IPS DF 4.7 (cell line): ENCODE measurements around the gene ALKBH4.
A peak's percentile ranks its signal among the peaks of the same experiment; 100 is the strongest.
"Not testable (repeated sequence)": the region's sequence is repeated elsewhere in the genome, so short reads cannot be mapped to it uniquely, and the experiment has no call there.

ENCODE experiments used
- DNase-seq: peaks from one replicate; pipeline ENCODE4 v3.0.0-alpha.2; 2013; ENCODE audit warnings: low spot score; ENCODE audit errors: extremely low read depth

ALKBH4 gene, protein sequence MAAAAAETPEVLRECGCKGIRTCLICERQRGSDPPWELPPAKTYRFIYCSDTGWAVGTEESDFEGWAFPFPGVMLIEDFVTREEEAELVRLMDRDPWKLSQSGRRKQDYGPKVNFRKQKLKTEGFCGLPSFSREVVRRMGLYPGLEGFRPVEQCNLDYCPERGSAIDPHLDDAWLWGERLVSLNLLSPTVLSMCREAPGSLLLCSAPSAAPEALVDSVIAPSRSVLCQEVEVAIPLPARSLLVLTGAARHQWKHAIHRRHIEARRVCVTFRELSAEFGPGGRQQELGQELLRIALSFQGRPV

DNA sequence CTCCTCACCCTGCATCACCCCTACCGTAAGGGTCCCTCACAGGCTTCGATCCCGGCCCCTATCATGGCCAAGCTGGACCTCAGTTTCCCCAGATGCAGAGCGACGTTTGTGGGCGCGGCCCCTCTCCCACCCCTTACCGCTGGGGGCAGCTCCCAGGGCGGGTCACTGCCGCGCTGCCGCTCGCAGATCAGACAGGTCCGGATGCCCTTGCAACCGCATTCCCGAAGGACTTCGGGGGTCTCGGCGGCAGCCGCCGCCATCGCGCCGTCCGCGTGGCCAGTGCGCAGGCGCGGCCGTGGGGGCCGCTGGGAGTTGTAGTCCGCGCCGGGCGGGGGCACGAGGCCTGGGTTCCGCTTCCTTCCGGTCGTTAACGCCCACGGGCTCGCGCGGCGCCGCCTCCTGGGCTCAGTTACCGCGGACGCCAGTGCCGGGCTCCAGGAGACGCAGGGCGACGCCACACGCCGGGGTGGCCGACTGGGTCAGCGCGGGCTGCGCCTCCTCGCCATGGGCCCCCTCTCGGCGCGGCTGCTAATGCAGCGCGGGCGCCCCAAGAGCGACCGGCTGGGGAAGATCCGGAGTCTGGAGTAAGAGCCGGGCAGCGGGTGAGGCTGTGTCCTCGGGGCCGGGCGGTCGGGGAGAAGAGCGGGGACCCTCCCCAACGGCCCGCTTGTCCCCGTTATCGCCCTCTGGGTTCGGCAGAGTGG, at the start of gene ALKBH4, which contains the start of gene LRWD1:
ALKBH4 (minus strand) TSS at position 287 of the 704 bp plus-strand sequence; CDS start at position 260, 27 bp downstream.
LRWD1 (plus strand) TSS at position 408 of the 704 bp plus-strand sequence; CDS start at position 505, 97 bp downstream.
- DNase-seq = peak; percentile 60

DNA sequence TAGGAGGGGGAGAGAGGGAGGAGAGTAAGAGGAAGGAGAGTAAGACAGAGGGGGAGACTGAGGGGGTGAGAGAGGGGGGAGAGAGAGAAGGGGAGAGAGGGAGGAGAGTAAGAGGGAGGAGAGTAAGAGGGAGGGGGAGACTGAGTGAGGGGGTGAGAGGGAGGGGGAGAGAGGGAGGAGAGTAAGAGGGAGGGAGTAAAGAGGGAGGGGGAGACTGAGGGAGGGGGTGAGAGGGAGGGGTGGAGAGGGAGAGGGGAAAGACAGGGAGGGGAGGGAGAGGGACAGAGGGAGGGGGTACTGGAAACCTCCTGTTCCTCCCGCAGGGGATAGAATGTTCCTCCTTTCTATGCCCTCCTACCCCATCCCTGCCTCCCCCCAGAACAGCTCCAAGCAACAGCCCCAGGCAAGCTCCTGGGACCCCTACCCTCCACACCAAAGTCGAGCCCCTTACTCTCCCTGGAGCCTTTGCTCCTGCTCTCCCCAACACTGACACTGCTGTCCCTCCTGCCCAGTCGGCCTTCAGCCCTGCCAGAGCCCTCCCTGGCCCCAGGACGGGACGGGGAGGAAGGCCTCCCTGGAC, 48.1 kb upstream of the ALKBH4 start:
- not testable (repeated sequence) for DNase-seq

DNA sequence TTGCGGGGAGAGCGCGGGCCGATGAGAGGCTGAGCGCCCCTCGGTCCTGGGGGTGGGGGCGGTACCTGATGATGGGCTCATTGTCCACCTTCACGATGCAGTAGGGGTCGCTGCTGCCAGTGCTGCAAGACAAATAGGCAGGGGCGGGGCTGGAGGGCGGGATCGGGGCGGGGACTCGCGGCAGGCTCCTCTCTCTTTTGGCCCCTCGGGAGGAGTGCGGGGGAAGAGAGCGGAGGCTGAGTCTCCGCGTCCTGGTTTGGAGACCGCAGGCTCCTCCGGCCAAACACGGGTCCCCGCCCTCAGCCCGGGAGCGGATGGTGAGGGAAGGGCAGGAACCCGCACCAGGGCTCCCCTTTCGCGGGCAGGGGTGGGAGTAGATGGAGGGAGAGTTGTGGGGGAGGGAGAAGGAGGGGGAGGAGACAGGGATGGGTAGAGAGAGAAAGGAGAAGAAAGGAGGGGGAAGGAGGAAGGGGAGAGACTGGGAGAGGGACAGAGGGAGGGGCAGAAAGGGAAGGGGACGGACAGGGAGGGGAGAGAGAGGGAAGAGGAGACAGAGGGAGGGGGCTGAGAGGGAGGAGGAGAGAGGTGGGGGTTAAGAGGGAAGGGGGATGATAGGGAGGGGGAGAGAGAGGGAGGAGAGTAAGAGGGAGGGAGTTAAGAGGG, 47.3 kb upstream of the ALKBH4 start:
- not testable (repeated sequence) for DNase-seq

DNA sequence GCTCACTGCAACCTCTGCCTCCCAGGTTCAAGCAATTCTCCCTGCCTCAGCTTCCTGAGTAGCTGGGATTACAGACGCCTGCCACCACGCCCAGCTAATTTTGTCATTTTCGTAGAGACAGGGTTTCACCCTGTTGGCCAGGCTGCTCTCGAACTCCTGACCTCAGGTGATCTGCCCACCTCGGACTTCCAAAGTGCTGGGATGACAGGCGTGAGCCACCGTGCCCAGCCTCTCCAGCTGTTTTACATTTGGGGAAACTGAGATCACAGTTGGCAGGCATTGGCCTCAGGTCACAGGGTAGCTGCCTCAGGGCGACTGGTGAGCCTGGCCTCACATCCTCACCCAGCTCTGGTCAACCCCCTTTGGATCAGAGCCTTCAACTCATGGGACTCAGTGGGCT, 45.9 kb upstream of the ALKBH4 start:
- DNase-seq = not testable (repeated sequence)

DNA sequence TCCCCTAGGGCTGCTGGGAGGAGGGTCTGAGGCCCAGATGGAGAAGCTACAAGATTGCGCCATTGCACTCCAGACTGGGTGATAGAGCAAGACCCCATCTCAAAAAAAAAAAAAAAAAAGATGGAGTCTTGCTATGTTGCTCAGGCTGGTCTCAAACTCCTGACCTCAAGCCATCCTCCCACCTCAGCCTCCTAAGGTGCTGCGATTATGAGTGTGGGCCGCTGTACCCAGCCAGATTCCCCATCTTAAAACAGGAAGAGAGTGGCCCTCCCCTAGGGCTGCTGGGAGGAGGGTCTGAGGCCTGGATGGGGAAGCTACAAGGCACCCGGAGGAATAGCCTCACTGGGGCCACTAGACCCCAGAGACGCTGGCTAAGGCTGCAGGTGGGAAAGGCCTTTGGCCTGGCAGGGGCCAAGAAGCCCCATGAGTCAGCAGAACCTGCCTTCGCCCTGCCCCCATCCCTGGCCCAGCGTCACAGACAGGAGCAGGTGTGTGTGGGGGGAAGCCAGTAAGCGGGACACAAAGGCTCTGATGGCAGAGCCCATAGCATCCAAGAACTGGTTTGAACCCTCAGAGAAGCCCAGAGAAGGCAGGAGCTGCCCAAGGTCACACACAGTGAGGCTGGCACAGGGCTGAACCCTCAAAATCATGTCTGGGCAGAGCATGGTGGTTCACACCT, 42.9 kb upstream of the ALKBH4 start:
- not testable (repeated sequence) for DNase-seq

DNA sequence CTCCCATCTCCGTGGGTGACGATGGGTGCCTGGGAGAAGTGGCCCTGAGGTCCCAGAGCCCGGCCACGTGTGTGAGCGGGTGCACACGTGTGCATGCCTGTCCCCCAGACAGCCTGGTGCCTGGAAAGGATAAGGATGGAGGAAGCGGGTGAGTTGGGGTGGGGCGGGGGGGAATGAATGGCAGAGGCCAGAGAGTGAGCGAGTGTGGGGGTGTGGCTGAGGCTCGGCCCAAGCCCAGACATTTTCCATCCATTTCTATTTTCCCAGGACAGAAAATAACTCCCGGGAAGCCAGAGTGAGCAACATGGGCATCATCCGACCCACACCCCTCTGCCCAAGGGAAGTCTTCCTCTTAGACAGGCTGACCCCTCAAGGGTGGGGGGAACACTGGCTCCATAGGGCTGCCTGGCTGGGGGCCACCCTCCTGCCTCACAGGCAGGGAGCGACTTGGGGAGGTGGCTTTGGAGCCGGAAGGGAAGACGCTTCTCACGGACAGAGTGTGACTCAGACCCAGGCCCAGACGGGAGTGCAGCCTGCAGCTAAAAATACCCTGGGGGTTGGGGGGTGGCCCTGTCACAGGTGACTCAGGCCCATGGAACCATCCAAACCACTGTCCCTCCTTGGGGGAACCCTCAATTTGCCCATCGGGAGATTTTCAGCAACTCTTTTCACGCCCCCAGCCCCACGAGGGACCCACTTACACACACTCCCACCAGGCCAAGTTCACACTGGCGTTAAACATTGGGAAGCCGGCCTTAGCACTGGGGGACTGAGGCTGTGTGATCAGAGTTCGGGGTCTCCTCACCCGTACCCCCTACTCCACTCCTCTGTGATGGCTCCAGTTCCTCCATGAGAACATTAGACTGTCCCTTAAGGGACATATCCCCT, 40.9 kb upstream of the ALKBH4 start:
- DNase-seq = not testable (repeated sequence)

DNA sequence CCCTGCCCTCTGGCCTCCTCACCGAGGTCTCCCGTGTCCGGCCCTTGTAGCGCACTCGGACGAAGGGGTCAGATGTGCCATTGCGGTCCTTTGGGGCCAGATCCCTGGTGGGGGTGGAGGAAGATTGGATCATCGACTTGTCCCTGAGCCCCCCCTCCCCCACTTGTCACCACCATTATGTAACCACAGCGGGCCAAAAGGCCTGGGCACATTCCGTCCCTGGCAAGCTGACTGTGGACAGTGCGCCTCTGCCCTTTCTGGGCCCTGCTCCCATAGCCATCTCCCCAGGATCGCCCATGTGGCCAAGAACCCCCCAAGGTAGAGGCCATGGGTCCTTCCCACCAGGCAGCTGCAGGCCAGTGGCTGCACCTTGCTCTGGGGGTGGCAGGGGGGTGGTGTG, 38.5 kb upstream of the ALKBH4 start:
- not testable (repeated sequence) for DNase-seq

DNA sequence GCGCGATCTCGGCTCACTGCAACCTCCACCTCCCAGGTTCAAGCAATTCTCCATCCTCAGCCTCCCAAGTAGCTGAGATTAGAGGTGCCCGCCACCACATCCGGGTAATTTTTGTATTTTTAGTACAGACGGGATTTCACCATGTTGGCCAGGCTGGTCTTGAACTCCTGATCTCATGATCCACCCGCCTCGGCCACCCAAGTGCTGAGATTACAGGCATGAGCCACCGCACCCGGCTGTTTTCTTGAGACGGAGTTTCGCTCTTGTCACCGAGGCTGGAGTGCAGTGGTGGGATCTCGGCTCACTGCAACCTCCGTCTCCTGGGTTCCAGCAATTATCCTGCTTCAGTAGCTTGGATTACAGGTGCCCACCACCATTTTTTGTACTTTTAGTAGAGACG, 33.7 kb upstream of the ALKBH4 start:
- DNase-seq = not testable (repeated sequence)

DNA sequence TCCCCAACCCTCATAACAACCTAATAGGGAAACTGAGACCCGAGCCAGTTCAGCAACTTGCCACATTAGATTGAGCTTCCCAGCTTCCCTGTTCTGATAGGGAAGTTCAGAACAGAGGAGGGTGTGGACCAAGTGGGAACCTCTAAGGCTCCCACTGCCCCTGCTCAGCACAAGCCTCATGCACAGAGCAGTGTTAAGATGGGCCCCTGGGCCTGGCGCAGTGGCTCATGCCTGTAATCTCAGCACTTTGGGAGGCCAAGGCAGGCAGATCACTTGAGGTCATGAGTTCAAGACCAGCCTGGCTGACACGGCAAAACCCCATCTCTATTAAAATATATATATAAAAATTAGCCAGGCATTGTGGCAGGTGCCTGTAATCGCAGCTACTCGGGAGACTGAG, 32.6 kb upstream of the ALKBH4 start:
- DNase-seq = not testable (repeated sequence)

DNA sequence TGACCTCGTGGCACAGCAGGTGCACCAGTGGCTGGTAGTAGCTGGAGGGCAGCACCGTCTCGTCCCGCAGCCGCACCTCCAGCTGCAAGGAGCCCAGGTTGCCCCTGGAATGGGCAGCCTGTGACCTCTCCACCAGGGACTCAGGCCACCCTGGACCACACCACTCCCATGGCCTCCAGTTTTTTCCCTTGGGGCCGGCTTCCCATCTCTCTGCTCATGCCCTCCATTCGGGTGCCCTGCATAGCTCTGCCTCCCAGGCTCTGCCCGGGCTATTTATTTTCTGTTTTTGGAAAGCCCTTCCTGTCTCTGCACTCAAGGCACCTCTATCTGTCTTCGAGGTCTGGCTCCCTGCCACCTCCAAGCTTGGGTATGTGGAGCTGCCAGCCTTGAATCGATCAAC, 32.2 kb upstream of the ALKBH4 start:
- not testable (repeated sequence) for DNase-seq

DNA sequence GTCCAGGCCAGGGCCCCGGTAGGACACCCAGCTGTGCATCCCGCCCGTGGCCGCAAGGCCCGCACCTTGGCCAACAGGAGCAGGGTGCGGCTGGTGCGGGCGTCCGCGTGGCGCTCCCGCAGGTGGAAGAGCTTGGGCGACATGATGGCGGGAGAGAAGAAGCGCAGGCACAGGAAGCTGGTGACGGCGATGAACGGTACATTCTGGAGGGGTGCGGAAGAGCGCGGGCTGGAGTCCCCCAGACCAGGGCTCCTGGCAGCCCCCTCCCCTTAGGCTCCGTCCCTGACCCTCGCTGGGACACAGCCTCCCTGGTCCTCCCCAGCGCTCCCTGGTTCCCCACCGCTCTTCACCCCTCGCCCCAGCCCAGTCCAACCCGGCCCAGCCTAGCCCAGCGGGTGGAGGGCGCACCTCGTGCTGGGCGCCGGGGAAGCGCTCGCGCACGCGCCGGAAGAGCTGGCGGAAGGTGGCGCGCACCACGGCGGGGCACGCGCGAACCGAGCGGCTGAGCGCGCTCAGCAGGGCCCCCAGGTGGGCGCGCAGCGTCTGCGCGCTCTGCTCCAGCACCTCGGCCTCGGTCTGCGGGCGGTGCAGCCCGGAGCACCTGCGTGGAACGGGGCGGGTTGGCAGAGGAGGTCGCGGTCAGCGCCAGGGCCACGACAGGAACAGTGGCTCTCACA, 29.9 kb upstream of the ALKBH4 start:
- not testable (repeated sequence) for DNase-seq

DNA sequence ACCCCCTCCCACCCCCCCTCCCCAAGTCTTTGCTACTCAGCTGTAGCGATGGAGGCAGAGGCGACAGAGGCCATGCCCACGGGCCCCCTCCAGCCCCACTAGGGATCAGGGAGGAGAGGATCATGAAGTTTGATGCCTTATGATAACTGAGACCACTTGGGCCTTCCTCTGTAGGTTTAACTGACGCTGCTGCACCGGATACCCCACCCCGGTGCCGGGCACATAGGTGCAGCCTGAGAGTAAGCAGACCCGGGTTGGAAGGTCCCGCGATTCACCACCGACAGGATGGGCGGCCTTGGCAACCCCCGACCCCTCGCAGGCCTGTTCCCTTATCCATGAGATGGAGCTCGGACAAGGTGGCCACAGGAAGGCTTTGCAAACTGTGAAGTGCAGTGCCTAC, 29.4 kb upstream of the ALKBH4 start:
- DNase-seq = not testable (repeated sequence)

DNA sequence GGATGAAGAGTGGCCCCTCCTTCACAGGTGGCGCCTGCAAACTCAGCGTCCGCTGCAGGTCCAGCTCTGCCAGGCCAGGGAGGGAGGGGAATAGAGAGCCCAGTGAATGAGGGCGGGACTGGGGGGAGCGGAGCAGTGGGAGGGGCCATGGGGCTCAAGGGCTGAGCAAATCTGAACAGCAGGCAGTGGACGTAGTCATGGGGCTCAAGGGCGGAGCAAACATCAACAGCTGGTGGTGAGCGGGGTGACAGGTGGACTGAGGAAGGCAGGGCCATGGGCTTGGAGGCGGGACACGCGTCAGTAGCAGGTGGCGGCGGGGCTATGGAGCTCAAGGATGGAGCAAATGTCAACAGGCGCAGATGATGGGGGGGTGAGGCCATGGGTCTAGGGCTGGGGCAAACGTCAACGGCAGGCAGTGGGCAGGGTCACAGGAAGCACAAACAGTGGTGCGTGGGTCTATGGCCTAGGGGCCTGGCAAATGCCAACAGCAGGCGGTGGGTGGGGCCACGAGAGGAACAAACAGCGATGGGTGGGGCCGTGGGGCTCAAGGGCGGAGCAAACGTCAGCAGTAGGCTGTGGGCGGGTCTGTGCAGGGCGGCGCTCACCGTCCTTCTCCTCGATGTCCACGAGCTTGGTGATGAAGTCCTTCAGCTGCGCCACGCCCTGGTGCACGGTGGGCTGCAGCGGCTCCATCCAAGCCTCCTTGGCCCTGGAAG, 28.7 kb upstream of the ALKBH4 start:
- not testable (repeated sequence) for DNase-seq

DNA sequence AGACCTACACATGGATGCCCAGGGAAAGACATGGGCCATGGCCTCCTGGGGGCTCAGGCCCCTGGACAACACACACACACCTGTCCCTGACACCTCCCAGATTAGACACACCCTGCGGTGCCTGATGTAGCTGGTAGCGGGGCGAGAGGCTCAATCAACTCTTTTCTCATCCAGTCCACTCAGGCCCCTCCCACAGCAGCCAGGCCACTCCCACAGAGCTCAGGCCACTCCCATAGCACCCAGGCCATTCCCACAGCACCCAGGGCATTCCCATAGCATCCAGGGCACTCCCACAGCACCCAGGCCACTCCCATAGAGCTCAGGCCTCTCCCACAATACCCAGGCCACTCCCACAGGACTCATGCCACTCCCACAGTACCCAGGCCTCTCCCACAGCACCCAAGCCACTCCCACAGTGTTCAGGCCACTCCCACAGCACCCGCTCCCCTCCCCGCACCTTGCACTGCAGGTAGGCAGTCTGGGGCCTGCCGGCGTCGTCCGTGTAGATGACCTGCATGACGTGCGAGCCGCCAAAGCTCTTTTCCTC, 25.9 kb upstream of the ALKBH4 start:
- not testable (repeated sequence) for DNase-seq

DNA sequence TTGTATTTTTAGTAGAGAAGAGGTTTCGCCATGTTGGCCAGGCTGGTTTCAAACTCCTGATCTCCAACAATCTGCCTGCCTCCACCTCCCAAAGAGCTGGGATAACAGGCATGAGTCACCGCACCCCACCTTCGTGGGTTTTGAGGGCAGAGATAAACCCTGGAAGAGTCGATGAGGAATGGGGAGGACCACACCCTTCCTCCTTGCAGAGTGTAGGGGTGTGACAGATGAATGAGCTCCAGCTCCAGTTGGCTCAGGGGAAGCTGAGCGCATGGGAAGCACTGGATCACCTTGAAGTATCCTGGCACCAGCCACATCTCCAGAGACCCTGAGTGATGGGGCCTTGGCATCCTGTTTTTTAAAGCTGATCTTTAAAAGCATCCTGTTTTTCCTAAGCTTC, 19.7 kb upstream of the ALKBH4 start:
- not testable (repeated sequence) for DNase-seq

DNA sequence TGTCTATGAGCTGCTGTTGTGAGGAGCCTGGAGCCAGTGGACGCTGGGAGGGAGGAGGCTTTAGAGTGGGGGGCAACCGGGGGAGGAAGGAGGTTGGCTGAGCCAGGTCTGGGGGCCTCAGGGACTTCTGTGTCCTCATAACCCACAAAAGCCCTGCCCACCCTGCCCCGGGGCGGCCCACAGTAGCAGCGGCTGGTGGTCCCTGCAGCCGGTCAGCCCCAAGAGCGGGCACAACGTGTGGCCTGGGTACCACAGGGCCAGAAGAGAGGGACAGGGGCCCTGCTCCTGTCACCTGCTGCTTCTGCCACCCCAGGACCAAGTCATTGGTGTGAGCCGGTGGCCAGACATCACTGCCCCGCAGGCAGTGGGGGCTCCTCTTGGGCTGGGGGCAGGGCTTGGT, 17.3 kb upstream of the ALKBH4 start:
- DNase-seq = not testable (repeated sequence)

DNA sequence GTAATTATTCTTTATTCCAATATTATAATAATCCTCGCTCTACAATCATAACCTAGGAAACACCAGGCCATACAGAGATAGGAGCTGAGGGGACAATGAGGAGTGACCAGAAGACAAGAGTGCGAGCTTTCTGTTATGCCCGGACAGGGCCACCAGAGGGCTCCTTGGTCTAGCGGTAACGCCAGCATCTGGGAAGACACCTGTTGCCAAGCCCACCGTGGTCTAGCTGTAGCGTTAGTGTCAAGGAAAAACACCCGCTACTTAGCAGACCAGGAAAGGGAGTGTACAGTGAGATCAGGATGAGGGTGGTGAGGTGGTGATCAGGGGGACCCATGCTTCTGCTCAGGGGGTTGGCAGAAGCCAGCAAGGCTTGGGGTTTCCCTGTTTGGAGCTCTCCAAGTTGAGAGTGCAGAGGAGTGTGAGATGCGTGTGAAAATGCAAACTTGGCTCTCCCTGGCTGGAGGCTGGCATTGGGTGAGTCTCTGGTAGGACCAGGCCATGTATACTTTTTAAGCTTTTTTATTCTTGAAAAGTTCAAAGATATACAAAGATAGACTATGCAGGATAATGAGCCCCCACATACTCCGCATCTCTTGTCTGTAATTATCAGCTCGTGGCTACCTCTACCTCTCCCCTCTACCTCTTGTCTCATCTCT, 15.4 kb upstream of the ALKBH4 start:
- not testable (repeated sequence) for DNase-seq

DNA sequence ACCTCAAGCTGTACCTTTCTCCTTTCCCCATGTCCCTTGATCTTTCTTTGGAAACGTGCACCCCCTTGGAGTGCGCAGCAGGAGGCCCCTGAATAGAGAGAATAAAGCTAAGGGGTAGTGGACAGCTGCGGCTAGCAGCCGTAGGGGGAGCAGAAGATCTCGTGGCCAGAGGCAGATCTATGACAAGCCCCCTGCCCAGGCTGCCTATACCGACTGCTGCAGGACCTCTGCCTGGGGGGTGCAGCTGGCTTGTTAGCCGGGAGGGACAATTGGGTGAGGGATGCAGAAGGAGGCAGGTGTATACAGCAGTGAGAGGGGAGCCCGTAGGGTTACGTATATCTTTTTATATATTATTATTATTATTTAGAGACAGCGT, 14.5 kb upstream of the ALKBH4 start:
- DNase-seq = not testable (repeated sequence)
